Activated CD4-positive, CD25-positive, alpha-beta regulatory T cell treated with anti-CD3 and anti-CD28 coated beads, Interleukin-2, amount 50 U/mL, for 72 hours (primary cell): Measurements from ENCODE around the gene CRTC3.

Experiments used
- DNase-seq: peaks from one replicate; pipeline ENCODE4 v3.0.0; 2021

Gene CRTC3

GRCh38 chr15:90564590-90564989 is 34.9 kb downstream of the CRTC3 start:
- DNase-seq, result no peak

- no peak for DNase-seq
These were observed 36.1 kb downstream of the CRTC3 start for GRCh38 chr15:90565866-90566265.

GRCh38 chr15:90570643-90571042 is 40.9 kb downstream of the CRTC3 start:
- no peak for DNase-seq

- DNase-seq, result no peak
These were observed 41.4 kb downstream of the CRTC3 start for GRCh38 chr15:90571063-90571541.

- DNase-seq, result no peak
These were observed 43.2 kb downstream of the CRTC3 start for GRCh38 chr15:90572893-90573292.

GRCh38 chr15:90576711-90577389 is 47.1 kb downstream of the CRTC3 start:
- no peak for DNase-seq

- no peak for DNase-seq
These were observed 49.5 kb downstream of the CRTC3 start for GRCh38 chr15:90579213-90579612.

GRCh38 chr15:90580099-90580498 is 50.4 kb downstream of the CRTC3 start:
- DNase-seq, result no peak

GRCh38 chr15:90580541-90580940 is 50.8 kb downstream of the CRTC3 start:
- no peak for DNase-seq

- DNase-seq, result no peak
These were observed 51.2 kb downstream of the CRTC3 start for GRCh38 chr15:90580946-90581345.

- no peak for DNase-seq
These were observed 52.1 kb downstream of the CRTC3 start for GRCh38 chr15:90581771-90582352.

GRCh38 chr15:90582553-90582952 is 52.8 kb downstream of the CRTC3 start:
- DNase-seq, result no peak

- no peak for DNase-seq
These were observed 53.9 kb downstream of the CRTC3 start for GRCh38 chr15:90583471-90584252.

GRCh38 chr15:90584841-90585240 is 55.1 kb downstream of the CRTC3 start:
- DNase-seq, result no peak

- DNase-seq, result no peak
These were observed 56.1 kb downstream of the CRTC3 start for GRCh38 chr15:90585863-90586262.

GRCh38 chr15:90586948-90587347 is 57.2 kb downstream of the CRTC3 start:
- no peak for DNase-seq

- no peak for DNase-seq
These were observed 58.7 kb downstream of the CRTC3 start for GRCh38 chr15:90588427-90588826.

GRCh38 chr15:90591524-90591923 is 61.8 kb downstream of the CRTC3 start:
- no peak for DNase-seq

GRCh38 chr15:90592131-90592881 is 62.6 kb downstream of the CRTC3 start:
- DNase-seq, result no peak

- DNase-seq, result no peak
These were observed 63.9 kb downstream of the CRTC3 start for GRCh38 chr15:90593499-90594158.

GRCh38 chr15:90594301-90594738 is 64.6 kb downstream of the CRTC3 start:
- DNase-seq, result peak; percentile 73

GRCh38 chr15:90595763-90596155 is 66.0 kb downstream of the CRTC3 start:
- no peak for DNase-seq

- DNase-seq, result no peak
These were observed 67.2 kb downstream of the CRTC3 start for GRCh38 chr15:90596943-90597342.
